Neutrophil (primary cell): ENCODE data around the gene AIG1.

Source experiments
- H3K27ac ChIP-seq: fragments of 200-600 bp; sonication (generic); 2 replicates; pipeline ENCODE4 v1.5.1; 2016; ENCODE audit warnings: mild to moderate bottlenecking, moderate library complexity
- H3K27me3 ChIP-seq: fragments of 200-600 bp; sonication (generic); 2 replicates; pipeline ENCODE4 v1.6.0; 2016; ENCODE audit warnings: mild to moderate bottlenecking
- H3K36me3 ChIP-seq: fragments of 200-600 bp; sonication (generic); 2 replicates; pipeline ENCODE4 v1.5.1; 2017
- H3K4me1 ChIP-seq, 2 experiments: fragments of 200-600 bp in 1 of 2; sonication (generic) in 1 of 2; 1 replicate in 1 of 2; 2 replicates in 1 of 2; pipeline versions ENCODE4 v1.5.1 to v1.6.1; 2013 to 2016; ENCODE audit warnings: low read depth in 1 of 2, low read length in 1 of 2, mild to moderate bottlenecking in 1 of 2, moderate library complexity in 1 of 2; ENCODE audit not compliant: control insufficient read depth in 1 of 2, insufficient read depth in 1 of 2
- H3K4me3 ChIP-seq, 2 experiments: fragments of 200-600 bp in 1 of 2; sonication (generic) in 1 of 2; 1 replicate in 1 of 2; 2 replicates in 1 of 2; pipeline ENCODE4 v1.5.1; 2013 to 2016; ENCODE audit warnings: low read depth in 1 of 2, low read length in 1 of 2, mild to moderate bottlenecking in 1 of 2, moderate library complexity in 1 of 2
- H3K9me3 ChIP-seq: fragments of 200-600 bp; sonication (generic); 2 replicates; pipeline ENCODE4 v1.5.1; 2016
- TF ChIP-seq, protein P1 (sequence below): fragments of 200-600 bp; sonication (generic); IDR thresholded peaks from 2 replicates; pipeline ENCODE4 v1.5.1; 2016; ENCODE audit warnings: antibody characterized with exemption

AIG1 gene

DNA sequence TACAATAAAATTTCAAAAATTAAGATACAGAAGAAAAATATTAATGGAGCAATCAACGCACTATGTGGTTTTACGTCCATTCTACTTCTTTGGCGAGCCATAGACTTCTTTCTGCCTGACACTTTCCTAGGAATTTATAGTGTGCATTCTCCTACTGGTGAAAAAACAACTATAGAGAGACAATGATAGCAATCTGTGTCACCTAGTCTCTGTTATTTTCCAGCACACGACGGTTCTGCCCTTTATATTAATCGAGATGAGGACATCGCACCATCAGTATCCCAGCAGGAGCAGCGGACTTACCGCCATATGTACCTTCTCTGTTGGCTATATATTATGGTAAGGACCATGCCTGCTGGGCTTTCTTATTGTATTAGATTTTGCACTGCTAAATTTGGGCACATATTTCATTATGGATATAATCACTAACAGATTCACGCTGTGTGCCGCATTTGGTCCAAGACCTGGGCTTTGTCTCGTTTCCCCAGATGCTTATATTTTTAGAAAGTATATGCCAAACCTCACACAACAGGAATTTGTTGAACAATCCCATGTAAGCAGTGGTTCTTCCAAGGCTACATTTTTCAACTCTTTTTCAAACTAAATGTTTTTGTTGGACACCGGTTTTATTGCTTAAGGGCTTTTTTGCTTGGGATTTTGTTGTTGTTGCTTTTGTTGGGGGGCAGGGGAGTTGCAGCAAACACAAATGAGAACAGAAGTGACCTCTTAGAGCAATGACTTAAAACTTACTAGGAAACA, 223.4 kb downstream of the AIG1 start:
- Histone ChIP-seq H3K4me1 (no peaks in the 10 kb centered on the region), H3K27ac (no peak overlapping the region), H3K27me3 (no peaks in the 10 kb centered on the region), H3K4me3 (no peak overlapping the region), H3K9me3 (no peaks in the 10 kb centered on the region), H3K36me3 (no peaks in the 10 kb centered on the region)
- TF ChIP-seq, protein P1, sequence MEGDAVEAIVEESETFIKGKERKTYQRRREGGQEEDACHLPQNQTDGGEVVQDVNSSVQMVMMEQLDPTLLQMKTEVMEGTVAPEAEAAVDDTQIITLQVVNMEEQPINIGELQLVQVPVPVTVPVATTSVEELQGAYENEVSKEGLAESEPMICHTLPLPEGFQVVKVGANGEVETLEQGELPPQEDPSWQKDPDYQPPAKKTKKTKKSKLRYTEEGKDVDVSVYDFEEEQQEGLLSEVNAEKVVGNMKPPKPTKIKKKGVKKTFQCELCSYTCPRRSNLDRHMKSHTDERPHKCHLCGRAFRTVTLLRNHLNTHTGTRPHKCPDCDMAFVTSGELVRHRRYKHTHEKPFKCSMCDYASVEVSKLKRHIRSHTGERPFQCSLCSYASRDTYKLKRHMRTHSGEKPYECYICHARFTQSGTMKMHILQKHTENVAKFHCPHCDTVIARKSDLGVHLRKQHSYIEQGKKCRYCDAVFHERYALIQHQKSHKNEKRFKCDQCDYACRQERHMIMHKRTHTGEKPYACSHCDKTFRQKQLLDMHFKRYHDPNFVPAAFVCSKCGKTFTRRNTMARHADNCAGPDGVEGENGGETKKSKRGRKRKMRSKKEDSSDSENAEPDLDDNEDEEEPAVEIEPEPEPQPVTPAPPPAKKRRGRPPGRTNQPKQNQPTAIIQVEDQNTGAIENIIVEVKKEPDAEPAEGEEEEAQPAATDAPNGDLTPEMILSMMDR: no peak

DNA sequence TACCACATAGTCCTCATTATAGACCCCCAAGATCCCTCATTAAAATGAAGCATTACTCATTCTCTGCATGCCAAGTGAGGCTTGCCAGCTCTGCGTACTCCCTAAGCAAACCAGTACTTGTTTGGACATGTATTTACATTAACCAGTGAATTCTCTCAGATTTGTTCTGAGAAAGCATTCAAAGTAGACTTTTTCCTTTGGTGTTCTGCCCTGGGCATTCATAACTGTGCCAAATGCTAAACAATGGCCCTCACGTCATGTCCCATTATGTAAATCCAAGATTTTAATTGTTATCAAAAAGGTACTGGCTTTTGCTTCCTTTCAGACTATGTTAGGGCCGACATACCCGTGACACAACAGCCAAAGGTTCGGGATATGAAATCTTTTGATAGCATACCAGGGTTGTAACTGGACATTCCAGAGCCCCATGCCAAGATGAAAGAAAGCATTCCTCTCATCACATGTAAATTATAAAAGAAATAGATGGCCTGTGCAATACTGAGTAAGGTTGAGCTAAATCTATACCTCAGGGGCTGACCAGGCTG, 225.6 kb downstream of the AIG1 start:
- H3K27me3 ChIP-seq: no peaks in the 10 kb centered on the region
- no peak overlapping the region for H3K27ac ChIP-seq
- H3K4me3 ChIP-seq: no peak overlapping the region
- no peaks in the 10 kb centered on the region for H3K36me3 ChIP-seq
- H3K4me1 ChIP-seq: no peaks in the 10 kb centered on the region
- H3K9me3 ChIP-seq: no peaks in the 10 kb centered on the region
- TF ChIP-seq, protein P1: no peak

DNA sequence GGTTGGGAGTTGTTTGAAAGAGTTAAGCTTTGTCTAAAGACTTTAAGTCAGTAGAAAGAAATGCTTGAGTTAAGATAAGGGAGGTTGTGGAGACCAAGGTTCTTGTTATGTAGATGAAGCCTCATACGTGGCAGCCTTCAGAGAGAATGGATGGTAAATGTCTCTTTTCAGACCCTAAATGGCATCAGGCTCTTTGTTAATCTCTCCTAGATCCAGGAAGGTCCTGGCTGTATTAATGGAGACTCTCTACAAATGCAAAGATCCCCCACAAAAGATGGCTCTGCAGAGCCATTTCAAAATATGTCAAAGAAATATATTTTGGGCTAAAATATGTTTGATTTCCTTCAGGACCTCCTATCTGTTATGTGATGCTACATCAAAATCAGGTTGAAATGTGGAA, 228.2 kb downstream of the AIG1 start:
- Histone ChIP-seq H3K4me3 (no peak overlapping the region), H3K27me3 (no peaks in the 10 kb centered on the region)

DNA sequence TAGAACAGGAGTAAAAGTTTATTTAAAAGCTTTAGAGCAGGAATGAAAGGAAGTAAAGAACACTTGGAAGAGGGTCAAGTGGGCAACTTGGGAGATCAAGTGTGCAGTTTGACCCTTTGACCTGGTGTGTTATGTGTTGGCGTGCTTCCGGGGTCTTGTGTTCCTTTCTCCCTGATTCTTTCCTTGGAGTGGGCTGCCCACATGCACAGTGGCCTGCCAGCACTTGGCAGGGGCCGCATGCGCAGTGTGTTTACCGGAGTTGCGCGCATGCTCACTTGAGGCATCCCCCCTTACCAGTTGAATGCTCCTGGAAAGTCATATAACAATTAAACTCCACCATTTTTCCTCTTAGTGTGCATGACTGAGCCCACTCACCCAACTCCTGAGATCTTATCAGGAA, 229.5 kb downstream of the AIG1 start:
- TF ChIP-seq, protein P1: no peak
- no peaks in the 10 kb centered on the region for H3K4me1 ChIP-seq

More for the DNA sequence above, 228.2 kb downstream of the AIG1 start:
- no peaks in the 10 kb centered on the region for H3K36me3 ChIP-seq
- H3K9me3 ChIP-seq: no peaks in the 10 kb centered on the region
- no peaks in the 10 kb centered on the region for H3K4me1 ChIP-seq
- TF ChIP-seq, protein P1: no peak
- H3K27ac ChIP-seq: no peak overlapping the region

DNA sequence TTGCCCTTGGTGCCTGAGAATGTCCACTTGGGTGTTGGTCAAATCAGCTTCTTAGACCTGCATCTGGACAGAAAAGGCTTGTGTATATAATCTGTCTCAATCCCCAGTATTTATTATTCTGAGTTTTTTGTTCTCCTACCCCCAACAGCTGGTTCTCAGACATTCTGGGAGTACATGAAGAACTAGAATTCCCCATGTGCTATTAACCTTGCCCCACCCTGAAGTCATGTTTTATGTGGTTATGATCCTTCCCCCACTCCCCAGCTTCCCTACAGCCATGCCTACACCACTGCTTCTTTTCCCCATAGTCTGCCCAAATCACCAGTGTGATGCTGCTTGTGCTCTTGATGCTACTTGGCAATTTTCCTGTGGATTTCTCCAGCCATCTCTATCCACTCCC, 232.8 kb downstream of the AIG1 start:
- H3K4me3 ChIP-seq: no peak overlapping the region
- TF ChIP-seq, protein P1: no peak
- H3K9me3 ChIP-seq: no peaks in the 10 kb centered on the region
- no peaks in the 10 kb centered on the region for H3K27me3 ChIP-seq
- H3K4me1 ChIP-seq: no peaks in the 10 kb centered on the region
- H3K27ac ChIP-seq: no peak overlapping the region
- H3K36me3 ChIP-seq: no peaks in the 10 kb centered on the region

More for the DNA sequence above, 229.5 kb downstream of the AIG1 start:
- Histone ChIP-seq H3K4me3 (no peak overlapping the region), H3K27ac (no peak overlapping the region), H3K36me3 (no peaks in the 10 kb centered on the region), H3K9me3 (no peaks in the 10 kb centered on the region), H3K27me3 (no peaks in the 10 kb centered on the region)
